Posterior vena cava (tissue), 2 donors: Measurements from ENCODE around the gene PLPP3. TPM values are rescaled to one million over a fixed set of nuclear protein-coding genes. Genes with fewer than 3 reads are reported as not detected.

ENCODE experiments used
- DNase-seq: peaks from one replicate; pipeline ENCODE4 v3.0.0-alpha.2; 2020; ENCODE audit warnings: low spot score
- intact Hi-C, 2 donors: fragments of 100-400 bp; cut with DNase I; formaldehyde crosslinking; loops; one replicate each; pipeline versions ENCODE4 v1.14.1 to v1.14.2; 2022 to 2023
- total RNA-seq, 2 donors: library from RNA; stranded (reverse); fragmentation: NEBNext Ultra II Directional; extraction: Animal tissue kit (Norgen Biotek cat#: 25700); gene quantifications; one replicate each; pipeline ENCODE4 v1.2.1, GENCODE V29; 2021
- donor health status: DM: yes; HTN: yes; CAD: no.
- donor health status: DM: yes; HTN: yes; CAD: no.

PLPP3 gene
- total RNA-seq, 2 donors from 2014 or later: 141 to 173 TPM

DNA sequence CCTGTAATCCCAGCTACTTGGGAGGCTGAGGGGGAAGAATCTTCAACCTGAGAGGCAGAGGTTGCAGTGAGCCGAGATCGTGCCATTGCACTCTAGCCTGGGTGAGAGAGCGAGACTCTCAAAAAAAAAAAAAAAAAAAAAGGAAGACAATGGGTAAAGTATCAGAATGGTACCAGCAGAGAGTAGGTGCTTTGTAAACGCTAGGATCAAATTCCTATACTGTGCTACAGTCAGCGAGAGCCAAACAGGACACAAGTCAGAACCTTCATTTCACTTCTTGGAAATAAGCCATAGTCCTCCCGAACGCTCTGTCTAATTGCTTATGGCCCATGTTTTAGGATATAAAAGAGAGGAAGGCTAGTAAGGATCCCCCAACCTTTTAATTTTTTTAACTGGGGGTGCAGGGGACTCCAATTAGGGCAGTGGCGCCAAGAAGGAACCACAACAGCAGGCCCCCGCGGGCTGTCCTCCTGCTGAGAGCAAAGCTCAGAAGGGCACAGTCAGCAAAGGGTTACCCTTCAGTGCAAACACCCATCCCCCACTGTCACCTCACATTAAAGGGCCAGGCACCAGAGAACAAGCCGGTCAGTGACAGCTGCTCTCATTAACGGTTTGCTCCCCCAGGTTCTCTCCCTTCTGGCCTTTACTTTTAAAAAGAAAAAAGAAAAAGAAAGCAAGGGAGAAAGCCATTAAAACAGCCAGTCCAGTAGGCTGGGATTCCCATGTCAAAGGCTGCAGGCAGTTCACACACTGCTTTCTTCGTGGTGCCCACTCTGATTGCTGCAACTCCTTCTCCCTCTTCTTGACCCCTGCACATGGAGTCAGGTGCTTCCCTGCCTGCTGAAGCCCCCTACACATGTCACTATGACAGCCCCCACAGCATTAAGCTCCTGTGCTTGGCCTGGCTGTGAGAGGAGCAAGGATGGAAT, 69.4 kb downstream of the PLPP3 start:
- DNase-seq: no peak
- intact Hi-C loops: no loop called here

DNA sequence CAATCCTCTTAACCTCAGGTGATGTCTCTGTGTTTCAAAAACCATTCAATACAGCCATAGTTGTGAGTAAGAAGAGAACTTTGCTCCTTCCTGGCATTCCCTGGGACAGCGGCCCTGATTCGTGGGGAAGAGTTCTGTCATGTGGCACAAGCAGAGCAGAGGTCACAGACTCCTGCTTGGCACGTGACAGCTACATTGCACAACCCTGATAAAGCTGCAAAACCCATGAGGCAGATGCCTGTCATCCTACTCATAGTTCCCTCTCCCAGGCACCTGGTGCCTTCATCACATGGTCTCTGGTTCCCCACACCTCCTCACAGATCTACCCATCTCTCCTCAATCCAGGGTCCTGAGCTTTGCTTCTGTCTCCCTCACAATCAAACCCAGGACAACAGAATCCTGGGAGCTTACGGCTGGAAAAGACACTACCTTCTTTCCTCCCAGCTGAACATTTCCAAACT, 70.8 kb downstream of the PLPP3 start:
- intact Hi-C loops: no loop called here
- DNase-seq: peak; percentile 82

DNA sequence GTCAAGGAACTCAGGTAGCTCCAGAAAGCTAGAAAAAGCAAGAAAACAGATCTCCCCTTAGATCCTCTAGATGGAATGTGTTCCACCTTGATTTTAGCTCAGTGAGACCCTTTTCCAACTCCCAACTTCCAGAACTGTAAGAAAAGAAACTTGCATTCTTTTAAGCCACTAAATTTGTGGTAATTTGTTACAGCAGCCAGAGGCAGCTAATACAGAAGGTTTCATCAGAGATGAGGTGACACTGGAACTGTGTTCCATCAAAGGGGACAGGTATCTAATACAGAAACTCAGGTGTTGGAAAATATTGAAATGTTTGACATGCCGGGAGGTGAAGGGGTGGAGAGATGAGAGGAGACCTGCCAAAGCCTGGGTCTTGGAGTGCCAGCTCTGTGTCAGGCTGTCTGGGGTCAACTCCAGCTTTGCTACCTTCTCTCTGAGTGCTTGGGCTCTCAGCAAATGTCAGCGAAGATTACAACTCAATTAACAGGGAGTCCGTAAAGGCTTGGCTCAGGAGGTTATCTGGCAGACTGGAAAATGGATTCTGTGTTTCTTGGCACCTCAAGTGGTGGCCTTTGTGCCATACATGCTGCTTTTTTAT, 71.3 kb downstream of the PLPP3 start:
- DNase-seq: no peak
- intact Hi-C loops: no loop called here

DNA sequence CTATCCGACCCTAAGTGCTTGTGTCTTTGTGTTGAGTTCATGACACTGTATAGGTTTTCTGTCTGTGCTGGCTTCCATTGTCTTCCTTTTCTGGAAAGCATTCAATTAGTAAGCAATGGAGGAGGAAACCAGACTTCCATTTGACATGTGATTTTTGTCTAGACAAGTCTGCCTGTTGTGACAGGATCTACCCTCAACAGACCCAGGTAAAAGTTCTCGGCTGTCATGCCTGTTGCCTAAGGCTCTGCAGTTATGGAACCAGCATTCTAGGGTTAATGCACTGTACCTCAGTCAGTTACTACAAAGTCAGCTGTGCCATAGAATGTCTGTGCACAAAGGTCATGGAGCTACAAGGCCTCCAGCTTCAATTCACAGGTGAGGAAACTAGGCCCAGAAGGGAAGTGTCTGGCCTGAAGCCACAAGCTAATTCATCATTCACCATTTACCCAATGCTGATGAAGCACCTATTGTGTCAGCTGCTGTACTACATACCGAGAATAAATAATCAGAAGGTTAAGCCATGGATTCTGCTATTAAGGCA, 72.3 kb downstream of the PLPP3 start:
- intact Hi-C loops: no loop called here
- DNase-seq: no peak

DNA sequence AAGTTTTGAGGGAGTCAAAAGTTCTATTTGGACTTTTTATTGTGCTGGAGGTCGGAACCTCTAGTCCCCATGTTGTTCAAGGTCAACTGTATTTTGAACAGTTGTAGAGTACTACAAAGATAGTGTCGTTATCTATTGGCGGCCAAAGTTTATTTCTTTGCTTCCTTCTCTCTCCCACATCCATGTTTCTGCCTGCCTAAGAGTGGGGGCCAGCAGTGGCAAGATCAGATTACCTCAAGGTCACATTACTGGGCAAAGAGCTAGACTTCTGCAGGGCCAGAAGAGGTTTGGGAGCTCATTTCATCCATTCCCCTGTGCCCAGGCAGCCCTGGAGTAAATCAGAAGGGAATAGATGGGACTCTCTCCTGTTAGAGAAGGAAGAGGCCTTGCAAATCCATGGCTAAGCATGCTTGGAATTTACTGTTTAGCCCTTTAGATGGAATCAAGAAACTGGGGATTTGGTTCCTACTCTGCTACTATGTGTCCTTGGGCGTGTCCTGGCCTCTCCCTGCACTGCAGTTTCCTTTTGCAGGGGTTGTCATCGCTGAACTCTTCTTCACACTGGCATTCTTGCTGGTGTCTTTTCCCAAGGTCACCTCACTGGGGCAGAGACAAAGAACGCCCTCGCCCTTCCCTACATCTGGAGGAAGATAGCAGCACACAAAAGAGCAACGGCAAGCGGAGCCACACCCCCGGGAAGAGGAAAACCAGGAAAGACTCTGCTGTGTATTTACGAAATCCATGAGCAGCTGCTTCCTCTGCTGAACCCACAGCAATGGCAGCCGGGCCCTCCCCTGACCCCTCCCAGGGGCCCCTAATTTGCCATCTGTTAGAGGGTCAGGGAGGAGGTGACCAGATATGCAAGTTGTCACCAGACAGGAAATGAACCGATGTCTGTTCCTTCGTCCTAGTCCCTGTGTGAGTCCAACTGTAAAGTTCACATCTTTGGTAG, 73.3 kb downstream of the PLPP3 start:
- DNase-seq: no peak
- intact Hi-C loops: no loop called here

DNA sequence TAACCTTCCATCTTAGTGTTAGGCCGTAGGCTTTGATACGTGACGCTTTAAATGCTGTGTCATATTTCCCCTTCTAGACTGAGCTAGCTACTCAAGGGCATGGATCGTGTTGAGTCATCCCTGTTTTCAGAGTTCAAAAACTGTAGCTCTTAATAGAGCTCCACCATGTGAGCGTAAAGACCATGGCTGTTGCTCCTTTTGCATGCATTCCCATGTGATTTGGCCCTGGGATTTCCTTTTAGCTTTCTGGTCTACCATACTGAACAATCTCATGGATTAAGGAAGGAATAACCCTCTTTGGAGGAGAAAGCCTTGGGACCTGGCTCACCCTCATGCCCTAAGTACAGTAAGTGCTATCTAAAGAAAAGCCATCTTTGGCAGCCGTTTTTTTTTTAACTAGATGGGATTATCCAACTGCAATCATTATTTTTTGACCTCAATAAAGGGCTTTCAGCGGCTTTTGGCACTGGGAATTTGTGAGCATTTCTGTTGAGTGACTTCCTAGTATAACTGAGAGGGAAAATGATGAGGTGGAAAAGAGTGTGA, 76.6 kb downstream of the PLPP3 start:
- DNase-seq: no peak
- intact Hi-C loops: no loop called here

DNA sequence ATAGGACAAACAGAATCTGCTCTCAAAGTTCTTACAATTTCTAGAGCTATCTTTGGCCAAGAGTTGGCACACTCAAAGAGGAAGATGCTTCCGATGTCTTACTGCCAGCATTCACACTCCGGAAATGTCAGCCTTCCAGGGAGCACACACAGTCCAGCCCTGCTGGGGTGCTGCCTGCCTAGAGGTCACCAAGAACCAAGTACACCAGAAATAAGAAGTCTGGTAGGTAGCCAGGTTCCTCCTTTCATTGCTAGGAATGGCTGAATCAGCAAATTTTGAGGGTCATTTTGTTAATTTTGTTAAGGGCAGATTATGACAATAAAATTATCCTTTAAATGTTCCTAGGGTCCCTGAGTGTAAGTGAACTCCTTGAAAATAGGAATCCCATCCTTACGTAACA, 77.5 kb downstream of the PLPP3 start:
- intact Hi-C loops: no loop called here

DNA sequence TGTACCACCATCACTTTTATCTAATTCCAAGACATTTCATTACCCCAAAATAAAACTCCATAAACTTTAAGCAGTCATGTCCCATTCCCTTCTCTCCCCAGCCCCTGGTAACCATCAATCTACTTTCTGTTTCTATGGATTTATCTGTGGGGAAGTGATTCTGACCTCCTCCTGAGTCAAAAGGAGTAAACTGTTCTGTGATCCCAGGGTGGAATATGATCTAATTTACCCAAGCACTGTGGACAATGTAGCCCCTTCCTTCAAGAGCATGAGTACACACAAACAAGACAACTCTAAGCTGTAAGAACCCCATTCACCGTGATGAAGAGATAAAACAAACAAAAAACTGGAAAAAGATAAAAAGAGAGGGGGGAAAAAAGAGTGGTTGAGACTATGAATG, 77.9 kb downstream of the PLPP3 start:
- intact Hi-C loops: no loop called here
- DNase-seq: no peak

More for the DNA sequence above, 77.5 kb downstream of the PLPP3 start:
- DNase-seq: no peak

DNA sequence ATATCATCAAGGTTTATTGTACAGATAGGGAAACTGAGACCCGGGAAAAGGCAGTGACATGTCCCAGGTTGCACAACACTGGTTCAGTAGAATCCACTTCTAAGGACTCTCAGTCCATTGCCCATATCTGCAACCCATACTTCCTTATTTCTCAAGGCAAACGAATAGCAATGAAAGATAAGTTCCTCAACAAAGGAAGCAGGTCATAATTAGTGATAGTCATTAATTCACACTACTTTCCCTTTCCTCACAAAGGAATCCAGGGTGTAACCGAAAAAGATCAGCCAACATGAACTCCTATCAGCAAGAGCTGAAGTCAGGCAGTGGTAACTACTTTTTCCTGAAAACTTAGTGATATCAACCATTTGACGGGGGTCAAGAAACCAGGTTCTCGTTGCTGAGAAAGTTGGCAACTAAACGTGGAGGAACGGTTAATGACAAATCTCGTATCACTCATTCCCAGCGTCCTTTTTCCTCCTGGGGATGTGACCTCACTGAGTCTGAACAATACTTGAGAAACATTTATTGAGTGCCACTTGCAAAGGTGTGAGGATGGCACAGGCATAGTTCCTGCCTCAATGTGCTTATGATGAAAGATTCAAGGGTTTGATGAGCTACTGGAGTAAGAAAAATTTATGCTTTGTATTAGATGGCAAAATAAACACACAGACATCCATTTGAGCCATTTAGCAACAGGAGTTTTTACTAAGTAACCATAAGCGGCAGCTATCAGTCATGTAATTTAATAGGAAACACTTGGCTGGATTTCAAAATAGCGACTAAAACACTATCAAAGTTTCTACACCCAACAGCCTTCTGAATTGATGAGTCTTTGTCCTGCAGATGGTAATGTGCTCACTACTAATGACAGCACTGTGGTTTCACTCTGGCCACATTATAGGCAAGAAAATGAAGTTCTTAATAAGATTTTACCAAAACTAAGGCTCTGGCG, 82.3 kb downstream of the PLPP3 start:
- DNase-seq: no peak
- intact Hi-C loops: no loop called here

DNA sequence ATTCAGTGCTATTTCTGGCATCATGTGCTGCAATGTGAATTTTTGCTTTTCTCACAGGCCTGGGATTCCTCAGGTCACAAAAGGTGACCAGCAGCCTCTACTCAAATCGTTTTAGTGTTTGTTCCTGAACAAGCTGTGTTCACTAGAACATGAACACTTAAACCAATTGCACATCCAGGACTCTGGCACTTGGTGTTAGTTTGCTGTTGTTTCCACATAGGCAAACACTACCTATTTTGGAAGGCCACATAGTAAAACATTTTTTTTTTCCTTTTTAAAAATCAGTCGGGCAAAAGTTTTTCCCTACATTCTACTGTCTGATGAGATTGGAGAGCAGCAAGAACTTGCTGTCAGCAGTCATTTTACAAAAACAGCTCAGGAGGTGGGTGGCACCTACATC, 83.2 kb downstream of the PLPP3 start:
- DNase-seq: no peak
- intact Hi-C loops: no loop called here

DNA sequence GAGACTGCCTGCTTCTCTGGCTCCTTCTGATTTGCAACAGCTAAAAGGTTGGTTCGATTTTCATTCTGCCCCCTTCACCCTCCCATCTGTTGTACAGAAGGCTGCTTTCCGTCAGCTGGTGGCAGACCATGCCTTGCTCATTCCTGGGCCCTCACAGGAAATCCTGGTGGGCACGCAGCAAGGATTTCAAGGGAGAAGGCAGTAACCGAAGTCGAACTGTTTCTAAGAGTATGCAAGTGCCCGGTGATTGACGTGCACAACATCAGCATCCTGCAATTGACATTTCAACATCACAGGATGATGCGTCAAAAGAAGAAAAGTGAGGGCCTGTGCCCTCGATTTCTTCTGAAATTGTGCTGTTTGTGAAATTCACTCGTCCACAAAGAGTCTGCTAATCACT, 83.8 kb downstream of the PLPP3 start:
- intact Hi-C loops: no loop called here
- DNase-seq: no peak

DNA sequence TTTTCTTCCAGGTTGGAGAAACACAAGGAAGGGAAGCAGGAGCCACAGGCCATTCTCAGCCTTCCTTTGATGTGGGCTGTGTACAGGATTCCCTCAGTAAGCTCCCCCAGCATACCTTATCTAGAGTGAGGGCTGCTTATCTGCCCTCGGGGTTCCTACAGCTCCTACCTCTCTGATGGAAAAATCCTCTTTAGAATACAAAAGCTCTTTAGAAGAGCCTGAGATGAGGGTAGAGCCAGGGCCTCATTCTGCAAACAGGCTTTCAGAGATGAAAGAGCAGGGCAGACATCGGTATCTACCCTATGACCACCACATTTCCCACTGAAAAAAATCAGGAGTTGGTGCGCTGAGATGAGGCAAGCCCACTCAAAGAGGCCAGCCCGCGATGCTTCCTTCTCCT, 85.1 kb downstream of the PLPP3 start:
- intact Hi-C loops: no loop called here
- no peak for DNase-seq

DNA sequence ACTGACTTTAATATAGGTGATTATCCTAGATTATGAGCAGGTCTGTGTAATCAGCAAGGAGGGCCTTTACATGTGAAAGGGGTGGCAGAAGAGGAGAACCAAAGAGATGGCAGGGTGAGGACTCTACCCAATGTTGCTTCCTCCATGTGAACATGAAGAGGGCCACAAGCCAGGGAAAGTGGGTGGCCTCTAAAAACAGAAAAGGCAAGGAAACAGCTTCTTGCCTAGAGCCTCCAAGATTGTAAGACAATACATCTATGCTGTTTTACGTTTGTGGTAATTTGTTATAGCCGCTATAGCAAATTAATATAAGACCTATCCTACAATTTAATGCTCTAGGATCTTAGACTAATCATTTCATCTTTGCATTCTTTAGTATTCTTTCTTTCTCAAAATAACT, 85.5 kb downstream of the PLPP3 start:
- intact Hi-C loops: no loop called here
- no peak for DNase-seq

DNA sequence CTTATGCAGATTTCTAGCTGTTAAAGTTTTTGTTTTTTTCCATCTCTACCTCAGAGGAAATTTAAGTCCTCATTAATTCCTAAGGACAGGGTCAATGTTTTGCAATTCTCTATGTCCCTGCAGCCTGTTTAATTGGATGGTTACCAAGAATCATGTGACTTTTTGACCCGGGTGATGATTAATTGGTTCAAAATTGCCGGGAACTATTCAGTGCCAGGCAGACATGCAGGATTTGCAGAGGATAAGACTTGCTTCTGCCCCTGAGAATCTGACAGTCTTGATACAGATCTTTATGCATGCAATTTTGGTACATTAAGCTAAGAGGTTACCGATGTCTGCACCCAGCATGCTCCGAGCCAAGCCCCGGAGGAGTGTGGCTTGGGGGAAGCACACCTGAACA, 87.9 kb downstream of the PLPP3 start:
- intact Hi-C loops: no loop called here
- DNase-seq: no peak

DNA sequence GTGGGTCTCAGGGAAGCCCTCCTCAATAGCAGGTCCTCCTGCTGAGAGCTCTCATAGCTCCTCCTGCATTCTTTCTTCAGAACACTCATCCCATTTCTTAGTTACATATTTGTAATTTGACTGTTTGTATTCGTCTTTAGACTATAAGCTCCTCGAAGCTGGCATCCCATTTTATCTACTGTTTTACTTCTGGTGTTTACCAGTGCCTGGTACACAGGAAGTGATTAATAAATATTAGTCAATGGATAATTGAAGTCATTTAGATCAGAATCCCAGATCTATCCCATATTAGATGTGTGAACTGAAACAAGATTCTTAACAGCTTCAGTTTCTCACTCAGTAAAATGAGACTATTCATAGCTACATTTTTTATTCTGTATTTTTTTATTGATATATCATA, 88.7 kb downstream of the PLPP3 start:
- DNase-seq: no peak
- intact Hi-C loops: no loop called here

DNA sequence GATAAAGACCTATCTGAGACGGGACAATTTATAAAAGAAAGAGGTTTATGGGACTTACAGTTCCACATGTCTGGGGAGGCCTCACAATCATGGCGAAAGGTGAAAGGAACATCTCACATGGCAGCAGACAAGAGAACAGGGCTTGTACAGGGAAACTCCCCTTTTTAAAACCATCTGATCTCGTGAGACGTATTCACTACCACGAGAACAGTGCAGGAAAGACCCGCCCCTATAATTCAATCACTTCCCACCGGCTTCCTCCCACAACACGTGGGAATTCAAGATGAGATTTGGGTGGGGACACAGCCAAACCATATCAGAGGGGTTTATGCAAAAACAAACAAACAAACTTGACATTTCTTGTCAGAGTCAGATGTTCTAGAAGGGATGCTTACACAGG, 89.7 kb downstream of the PLPP3 start:
- intact Hi-C loops: no loop called here
- DNase-seq: no peak

DNA sequence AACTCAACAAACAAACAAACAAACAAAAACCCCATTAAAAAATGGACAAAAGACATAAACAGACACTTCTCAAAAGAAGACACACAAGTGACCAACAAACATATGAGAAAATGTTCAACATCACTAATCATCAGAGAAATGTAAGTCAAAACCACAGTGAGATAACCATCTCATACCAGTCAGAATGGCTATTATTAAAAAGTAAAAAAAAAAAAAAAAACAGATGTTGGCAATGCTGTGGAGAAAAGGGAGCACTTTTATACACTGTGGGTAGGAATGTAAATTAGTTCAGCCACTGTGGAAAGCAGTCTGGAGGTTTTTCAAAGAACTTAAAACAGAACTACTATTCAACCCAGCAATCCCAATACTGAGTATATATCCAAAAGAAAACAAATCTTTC, 94.7 kb downstream of the PLPP3 start:
- intact Hi-C loops: no loop called here

DNA sequence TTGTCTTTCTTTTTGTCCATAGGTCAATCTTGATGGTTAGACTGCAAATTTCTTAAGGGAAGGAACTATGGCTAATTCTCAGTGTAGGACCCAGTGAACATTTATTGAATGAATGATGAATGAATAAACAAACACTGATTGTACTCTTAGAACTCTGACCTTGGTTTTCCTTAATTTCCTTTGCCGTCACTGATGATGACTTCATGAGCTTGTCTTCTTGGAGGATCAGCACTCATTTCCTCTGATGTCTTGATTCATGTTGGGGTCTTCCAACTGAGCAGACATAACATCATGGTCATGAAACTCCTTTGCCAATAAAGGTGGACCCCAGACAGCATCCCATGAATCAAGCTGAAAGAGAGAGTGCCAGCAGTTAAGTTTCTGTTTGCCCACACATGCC, 96.3 kb downstream of the PLPP3 start:
- intact Hi-C loops: no loop called here
- DNase-seq: no peak

More for the DNA sequence above, 94.7 kb downstream of the PLPP3 start:
- no peak for DNase-seq
